Measurements from ENCODE around the gene TYRO3. TPM values are rescaled to one million over a fixed set of nuclear protein-coding genes. Genes with fewer than 3 reads are reported as not detected.

Gene TYRO3
- total RNA-seq, 2 donors from 2014 or later = 5.2 to 99.6 TPM

- Histone ChIP-seq H3K27ac (no peak overlapping the region), H3K27me3 (replicated peaks; ENCODE audit: insufficient read depth) (no peaks in the 10 kb centered on the region), H3K9me3 (no peaks in the 10 kb centered on the region), H3K36me3 (no peaks in the 10 kb centered on the region), H3K4me1 (replicated peaks) (no peaks in the 10 kb centered on the region), H3K4me3 (no peak overlapping the region)
- no peak for DNase-seq (ENCODE audit: low spot score)
- intact Hi-C loops (cut with DNase I) = no loop called here
- peak; percentile 6 for TF ChIP-seq POLR2AphosphoS5 (IDR thresholded peaks at IDR 0.05)
- peak; percentile 34 to 59 (median 52) for TF ChIP-seq CTCF (IDR thresholded peaks at IDR 0.05)
- TF ChIP-seq POLR2A (IDR thresholded peaks at IDR 0.05) = no peak
- WGBS = 17% methylated on average over 7 of the region's 7 CpGs
Measured at GRCh38 chr15:41557673-41558399, 1.2 kb upstream of the TYRO3 start.

GRCh38 chr15:41559239-41559782 is 299 bp downstream of the TYRO3 start:
- Histone ChIP-seq H3K4me3 (peak overlapping the region; percentile 57 to 66), H3K36me3 (no peaks in the 10 kb centered on the region), H3K27ac (peak overlapping the region; percentile 32 to 39), H3K9me3 (no peaks in the 10 kb centered on the region), H3K4me1 (replicated peaks) (no peaks in the 10 kb centered on the region), H3K27me3 (replicated peaks; ENCODE audit: insufficient read depth) (no peaks in the 10 kb centered on the region)
- intact Hi-C loops (cut with DNase I) = no loop called here
- TF ChIP-seq POLR2A (IDR thresholded peaks at IDR 0.05) (no peak), CTCF (IDR thresholded peaks at IDR 0.05) (no peak), POLR2AphosphoS5 (IDR thresholded peaks at IDR 0.05) (no peak)
- DNase-seq (ENCODE audit: low spot score) = no peak
- 1% methylated on average over 45 of the region's 60 CpGs for WGBS

- 26% methylated on average over 2 of the region's 2 CpGs for WGBS
- H3K9me3 ChIP-seq = no peaks in the 10 kb centered on the region
- intact Hi-C loops (cut with DNase I) = no loop called here
- DNase-seq (ENCODE audit: low spot score) = no peak
- TF ChIP-seq POLR2AphosphoS5 (IDR thresholded peaks at IDR 0.05) (no peak), CTCF (IDR thresholded peaks at IDR 0.05) (no peak), POLR2A (IDR thresholded peaks at IDR 0.05) (no peak)
- H3K27me3 ChIP-seq (replicated peaks; ENCODE audit: insufficient read depth) = no peaks in the 10 kb centered on the region
- no peak overlapping the region for H3K27ac ChIP-seq
- H3K4me1 ChIP-seq (replicated peaks) = no peaks in the 10 kb centered on the region
- H3K36me3 ChIP-seq = no peaks in the 10 kb centered on the region
- no peak overlapping the region for H3K4me3 ChIP-seq
Measured at GRCh38 chr15:41560572-41560874, 1.5 kb downstream of the TYRO3 start.

- Histone ChIP-seq H3K27ac (no peak overlapping the region), H3K36me3 (no peaks in the 10 kb centered on the region), H3K4me3 (no peak overlapping the region), H3K27me3 (replicated peaks; ENCODE audit: insufficient read depth) (no peaks in the 10 kb centered on the region), H3K4me1 (replicated peaks) (no peaks in the 10 kb centered on the region), H3K9me3 (no peaks in the 10 kb centered on the region)
- no peak for DNase-seq (ENCODE audit: low spot score)
- 86% methylated on average over 16 of the region's 16 CpGs for WGBS
- intact Hi-C loops (cut with DNase I) = no loop called here
- no peak for TF ChIP-seq POLR2A (IDR thresholded peaks at IDR 0.05)
- TF ChIP-seq CTCF (IDR thresholded peaks at IDR 0.05) = no peak
- TF ChIP-seq POLR2AphosphoS5 (IDR thresholded peaks at IDR 0.05) = no peak
Measured at GRCh38 chr15:41561104-41561776, 2.2 kb downstream of the TYRO3 start.
